ENCODE measurements around the gene HDLBP.

- TF ChIP-seq CTCF (IDR thresholded peaks at IDR 0.05; ENCODE audit: insufficient read depth, low read length, poor library complexity, severe bottlenecking) (no peak), EZH2phosphoT487 (conservative IDR thresholded peaks at IDR 0.05; ENCODE audit: low read length) (no peak)
Measured at GRCh38 chr2:241248289-241248688, 67.2 kb downstream of the HDLBP start.

Measured in SU-DHL-6 (cell line).